H1 (cell line): Measurements from ENCODE around the gene RGP1. TPM values are rescaled to one million over a fixed set of nuclear protein-coding genes. Genes with fewer than 3 reads are reported as not detected.

ENCODE experiments used
- ASH2L ChIP-seq: fragments of 200-600, 300-600 bp; sonication (generic); IDR thresholded peaks from one replicate; pipeline ENCODE4 v1.7.1; 2017; ENCODE audit warnings: low read length
- ATF2 ChIP-seq: IDR thresholded peaks from 2 replicates; pipeline ENCODE4 v1.6.1; 2012; ENCODE audit warnings: low read length, inconsistent platforms
- CHD7 ChIP-seq: fragments of 300-600 bp; sonication (generic); IDR thresholded peaks from 2 replicates; pipeline ENCODE4 v1.7.1; 2012; ENCODE audit warnings: low read length, moderate library complexity, mild to moderate bottlenecking, inconsistent platforms; ENCODE audit not compliant: insufficient replicate concordance
- E2F6 ChIP-seq: IDR thresholded peaks from 2 replicates; pipeline ENCODE4 v1.6.1; 2012; ENCODE audit warnings: inconsistent platforms
- FOSL1 ChIP-seq: IDR thresholded peaks from 2 replicates; pipeline ENCODE4 v1.6.1; 2011; ENCODE audit warnings: mild to moderate bottlenecking, low read depth, low read length, moderate library complexity; ENCODE audit not compliant: insufficient read depth
- JUN ChIP-seq: IDR thresholded peaks from 2 replicates; pipeline ENCODE4 v1.6.1; 2011; ENCODE audit warnings: low read depth, mild to moderate bottlenecking, improper control_type of control experiment, low read length
- KDM5A ChIP-seq: fragments of 200-600 bp; IDR thresholded peaks from 2 replicates; pipeline ENCODE4 v1.7.1; 2012; ENCODE audit warnings: mild to moderate bottlenecking, low read length, inconsistent platforms, mixed read lengths
- TAF1 ChIP-seq: IDR thresholded peaks from 2 replicates; pipeline ENCODE4 v1.6.1; 2011; ENCODE audit warnings: mild to moderate bottlenecking, low read depth, low read length
- polyA plus RNA-seq, 7 experiments: library from polyadenylated mRNA; depleted of rRNA in 3 of 7; stranded (reverse) in 5 of 7; unstranded in 2 of 7; fragments of >200 nt in 5 of 7; fragments of 200-250 nt in 2 of 7; gene quantifications; 1 replicate in 5 of 7; 2 replicates in 1 of 7; 4 replicates in 1 of 7; pipeline versions ENCODE4 v1.2.1 to v1.2.3, GENCODE V29; 2011 to 2013; ENCODE audit warnings: missing spikeins in 2 of 7, mixed read lengths in 2 of 7
- total RNA-seq: library from RNA; stranded (reverse); fragmentation: NEBNext Ultra II Directional; extraction: Animal tissue kit (Norgen Biotek cat#: 25700); gene quantifications from 2 replicates; pipeline ENCODE4 v1.2.1, GENCODE V29; 2021

RGP1 gene
- total and polyA plus RNA-seq, 2 of the 8 experiments (the other 6 are each of a cell fraction or from before 2014, with no cell fraction given), result 11.8 to 22.7 TPM

- TF ChIP-seq KDM5A (no peak), CHD7 (no peak), JUN (no peak), ASH2L (no peak), ATF2 (no peak), FOSL1 (no peak), E2F6 (no peak), TAF1 (no peak)
- TF ChIP-seq, all 59 proteins: peak for 0
Measured at GRCh38 chr9:35781066-35781465, 32.0 kb downstream of the RGP1 start (continued).
